ENCODE data around the gene PSG11. TPM values are rescaled to one million over a fixed set of nuclear protein-coding genes. Genes with fewer than 3 reads are reported as not detected.
"Not testable (repeated sequence)": the region's sequence is repeated elsewhere in the genome, so short reads cannot be mapped to it uniquely, and the experiment has no call there.

The PSG11 gene
- total and polyA plus RNA-seq, 9 of the 15 experiments (the other 6 are each of a cell fraction or from before 2014, with no cell fraction given): not detected

- TF ChIP-seq ZNF197 (CRISPR knock-in tag; IDR thresholded peaks at IDR 0.05; ENCODE audit: low read depth) (no peak), SAFB2 (IDR thresholded peaks at IDR 0.05; ENCODE audit: borderline replicate concordance, low read depth, low read length, severe bottlenecking) (no peak), FUS (optimal IDR thresholded peaks at IDR 0.05; ENCODE audit: low read depth, low read length) (no peak)
These were observed 36.4 kb downstream of the PSG11 start (continued) for GRCh38 chr19:42989851-42990250.

DNA sequence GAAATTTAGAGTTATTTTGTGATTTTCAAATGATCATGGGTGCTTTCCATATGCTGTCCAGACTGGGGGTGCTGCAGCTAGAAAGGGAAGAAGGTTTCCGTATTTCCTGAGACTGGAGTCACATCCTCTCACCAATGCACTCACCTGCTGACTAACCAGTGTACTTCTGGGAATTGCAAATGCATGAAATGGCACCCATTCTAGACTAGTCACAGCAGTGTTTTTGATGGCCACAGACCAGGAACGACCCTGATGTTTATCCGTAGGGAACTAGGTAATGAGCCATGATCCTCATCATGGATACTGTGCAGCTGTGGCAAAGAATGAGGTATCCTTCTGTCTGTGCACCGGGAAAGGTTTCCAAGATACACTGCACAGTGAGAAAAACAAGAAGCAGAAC lies 37.1 kb downstream of the PSG11 start:
- H4K20me1 ChIP-seq (replicated peaks; ENCODE audit: control insufficient read depth, insufficient read depth, low read length); in situ Hi-C loops (cut with MboI); FAIRE-seq; H3K4me1 ChIP-seq (replicated peaks in 1 of 2; ENCODE audit: control insufficient read depth in 2 of 2, insufficient read depth in 2 of 2, low read length in 2 of 2); DNase-seq (ENCODE audit: extremely low read depth in 1 of 4, low spot score in 3 of 4); POLR2A ChIA-PET; CTCF ChIA-PET (ENCODE audit: low intra/inter-chr PET ratio); H3K4me2 ChIP-seq (ENCODE audit: insufficient read depth, low read length); BruUV-seq (replicated peaks); H3K27ac ChIP-seq (ENCODE audit: extremely low read depth, low read depth, low read length); H2AFZ ChIP-seq (ENCODE audit: low read depth, low read length); intact Hi-C loops (cut with micrococcal nuclease); ATAC-seq; H3K4me3 ChIP-seq; H3K79me2 ChIP-seq (ENCODE audit: control insufficient read depth, insufficient read depth, low read length); H3K9me3 ChIP-seq (replicated peaks; ENCODE audit: control insufficient read depth, insufficient read depth, low read depth, low read length); H3K9me1 ChIP-seq (ENCODE audit: control insufficient read depth, insufficient read depth, low read length); H3K27me3 ChIP-seq (ENCODE audit: control insufficient read depth in 2 of 2, insufficient read depth in 2 of 2, low read length in 2 of 2); H3K9ac ChIP-seq (ENCODE audit: insufficient read depth in 1 of 2, low read depth in 2 of 2, low read length in 2 of 2); H3K36me3 ChIP-seq (ENCODE audit: control insufficient read depth, insufficient read depth, low read length): not testable (repeated sequence)
- WGBS (ENCODE audit: insufficient coverage, low coverage, missing lambda C conversion rate): 2% methylated on average over 4 of the region's 4 CpGs

DNA sequence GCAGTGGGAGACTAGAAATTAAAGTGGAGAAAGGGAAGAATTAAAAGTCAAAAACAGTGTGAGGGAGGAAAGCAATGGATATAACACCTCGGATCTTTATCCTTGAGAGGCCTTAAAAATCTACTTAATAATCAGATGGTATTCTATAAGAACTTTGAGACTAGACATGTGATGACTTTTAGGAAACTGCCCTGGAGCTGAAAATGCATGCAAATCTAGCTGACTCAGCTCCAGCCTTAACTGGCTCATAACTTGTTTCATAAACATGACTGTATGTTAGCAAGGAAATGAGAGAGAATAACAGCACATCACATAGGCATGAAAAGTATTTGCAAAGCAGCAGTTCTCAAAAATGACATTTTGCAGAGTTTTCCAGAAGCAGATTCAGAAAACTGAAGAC lies 38.1 kb downstream of the PSG11 start:
- H3K4me2 ChIP-seq (ENCODE audit: insufficient read depth, low read length); FAIRE-seq; H3K9ac ChIP-seq (ENCODE audit: insufficient read depth in 1 of 2, low read depth in 2 of 2, low read length in 2 of 2); BruUV-seq (replicated peaks); DNase-seq (ENCODE audit: extremely low read depth in 1 of 4, low spot score in 3 of 4); POLR2A ChIA-PET; H3K9me3 ChIP-seq (replicated peaks; ENCODE audit: control insufficient read depth, insufficient read depth, low read depth, low read length); H3K27me3 ChIP-seq (ENCODE audit: control insufficient read depth in 2 of 2, insufficient read depth in 2 of 2, low read length in 2 of 2); CTCF ChIA-PET (ENCODE audit: low intra/inter-chr PET ratio); H3K4me1 ChIP-seq (replicated peaks in 1 of 2; ENCODE audit: control insufficient read depth in 2 of 2, insufficient read depth in 2 of 2, low read length in 2 of 2); intact Hi-C loops (cut with micrococcal nuclease); H2AFZ ChIP-seq (ENCODE audit: low read depth, low read length); H3K4me3 ChIP-seq; H3K27ac ChIP-seq (ENCODE audit: extremely low read depth, low read depth, low read length); H4K20me1 ChIP-seq (replicated peaks; ENCODE audit: control insufficient read depth, insufficient read depth, low read length); H3K36me3 ChIP-seq (ENCODE audit: control insufficient read depth, insufficient read depth, low read length); in situ Hi-C loops (cut with MboI); H3K79me2 ChIP-seq (ENCODE audit: control insufficient read depth, insufficient read depth, low read length); ATAC-seq; H3K9me1 ChIP-seq (ENCODE audit: control insufficient read depth, insufficient read depth, low read length): not testable (repeated sequence)
- WGBS (ENCODE audit: insufficient coverage, low coverage, missing lambda C conversion rate): 0% methylated on average over 1 of the region's 1 CpG

Measured in K562 (cell line).